ENCODE measurements around the gene OPA3. TPM values are rescaled to one million over a fixed set of nuclear protein-coding genes. Genes with fewer than 3 reads are reported as not detected.

OPA3 gene
- total and polyA plus RNA-seq, 12 donors, result 10.2 to 27.9 (median 23.5) TPM

DNA sequence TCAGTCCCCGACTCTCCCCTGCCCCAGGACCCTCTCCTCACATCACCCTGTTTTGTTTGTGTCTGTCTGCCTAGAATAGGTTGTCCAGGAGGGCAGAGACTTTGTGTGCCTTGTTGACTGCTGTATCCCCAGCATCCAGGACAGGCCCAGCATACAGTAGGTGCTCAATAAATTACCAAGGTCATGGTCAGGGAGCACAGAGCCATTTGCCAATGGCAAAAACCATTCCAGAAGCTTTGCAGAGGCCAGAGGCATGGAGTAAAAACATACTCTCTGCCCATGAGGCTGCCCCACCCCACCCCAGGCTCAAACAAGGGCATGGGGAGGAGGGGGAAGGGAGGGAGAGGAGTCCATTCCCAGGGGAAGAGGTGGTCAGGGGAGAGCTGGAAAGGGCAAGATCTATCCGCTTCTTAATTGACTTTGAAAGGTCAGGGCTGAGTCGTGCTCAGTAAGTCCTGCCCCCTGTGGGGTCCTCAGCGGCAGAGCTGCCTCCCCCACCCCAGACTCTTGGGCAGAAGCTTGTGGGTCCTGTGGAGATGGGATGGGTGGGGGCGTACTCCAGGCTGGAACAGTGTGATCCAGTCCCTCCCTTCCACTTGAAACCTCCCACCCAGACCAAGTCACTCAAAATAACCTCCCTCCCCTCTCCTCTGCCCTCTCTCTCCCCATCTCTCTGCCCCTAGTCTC is 13.0 kb upstream of the OPA3 start:
- no peaks in the 10 kb centered on the region for H3K36me3 ChIP-seq
- WGBS, 2 donors, result 15 to 25% methylated on average over 5 of the region's 5 CpGs
- peak overlapping the region; percentile 50 to 94 (median 90) for H3K27ac ChIP-seq
- peak overlapping the region in 8 of 10 donors; percentile 63 to 83 (median 72) for H3K4me3 ChIP-seq
- H3K9me3 ChIP-seq, result no peaks in the 10 kb centered on the region
- TF ChIP-seq, protein P1, sequence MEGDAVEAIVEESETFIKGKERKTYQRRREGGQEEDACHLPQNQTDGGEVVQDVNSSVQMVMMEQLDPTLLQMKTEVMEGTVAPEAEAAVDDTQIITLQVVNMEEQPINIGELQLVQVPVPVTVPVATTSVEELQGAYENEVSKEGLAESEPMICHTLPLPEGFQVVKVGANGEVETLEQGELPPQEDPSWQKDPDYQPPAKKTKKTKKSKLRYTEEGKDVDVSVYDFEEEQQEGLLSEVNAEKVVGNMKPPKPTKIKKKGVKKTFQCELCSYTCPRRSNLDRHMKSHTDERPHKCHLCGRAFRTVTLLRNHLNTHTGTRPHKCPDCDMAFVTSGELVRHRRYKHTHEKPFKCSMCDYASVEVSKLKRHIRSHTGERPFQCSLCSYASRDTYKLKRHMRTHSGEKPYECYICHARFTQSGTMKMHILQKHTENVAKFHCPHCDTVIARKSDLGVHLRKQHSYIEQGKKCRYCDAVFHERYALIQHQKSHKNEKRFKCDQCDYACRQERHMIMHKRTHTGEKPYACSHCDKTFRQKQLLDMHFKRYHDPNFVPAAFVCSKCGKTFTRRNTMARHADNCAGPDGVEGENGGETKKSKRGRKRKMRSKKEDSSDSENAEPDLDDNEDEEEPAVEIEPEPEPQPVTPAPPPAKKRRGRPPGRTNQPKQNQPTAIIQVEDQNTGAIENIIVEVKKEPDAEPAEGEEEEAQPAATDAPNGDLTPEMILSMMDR (IDR thresholded peaks at IDR 0.05), result no peak
- peaks cover 0 to 64% (median 53%) of the 10 kb centered on the region in 7 donors for H3K27me3 ChIP-seq
- intact Hi-C loops (cut with DNase I), result no loop called here
- ATAC-seq (peak in 5 of 8 donors; percentile 31 to 69 (median 52)), DNase-seq (no peak)
- H3K4me1 ChIP-seq, result peaks cover 0 to 72% (median 58%) of the 10 kb centered on the region in 9 donors

DNA sequence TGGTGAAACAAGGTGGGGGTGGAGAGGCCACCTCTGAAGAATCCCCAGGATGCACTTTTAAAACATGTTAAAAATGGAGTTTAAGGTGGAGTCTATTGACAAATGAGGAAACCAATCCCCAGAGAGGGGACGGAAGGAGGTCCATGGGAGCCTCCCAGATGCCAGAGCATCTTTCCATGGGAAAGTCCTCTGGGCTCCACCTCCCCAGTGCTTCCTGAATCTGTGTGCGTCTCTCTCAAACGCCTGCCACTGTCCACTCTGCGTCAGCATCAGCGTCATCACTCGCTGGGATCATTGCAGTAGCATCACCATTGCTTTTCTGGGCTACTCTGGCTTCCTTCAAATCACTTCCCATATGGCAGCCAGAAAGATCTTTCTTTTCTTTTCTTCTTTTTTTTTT is 11.2 kb upstream of the OPA3 start:
- Histone ChIP-seq H3K9me3 (no peaks in the 10 kb centered on the region), H3K4me3 (no peak overlapping the region), H3K27ac (peak overlapping the region; percentile 3 to 94 (median 88)), H3K36me3 (peaks cover 0 to 12% (median 0%) of the 10 kb centered on the region in 9 donors), H3K27me3 (peaks cover 0 to 63% (median 48%) of the 10 kb centered on the region in 7 donors), H3K4me1 (peaks cover 0 to 69% (median 57%) of the 10 kb centered on the region in 9 donors)
- ATAC-seq (peak in 7 of 8 donors; percentile 44 to 74 (median 60)), DNase-seq (peak in 1 of 2 donors; percentile 73)
- intact Hi-C loops (cut with DNase I), result no loop called here
- TF ChIP-seq, protein P1 (IDR thresholded peaks at IDR 0.05), result no peak
- 40 to 45% methylated on average over 6 of the region's 6 CpGs for WGBS, 2 donors

- TF ChIP-seq, protein P1 (IDR thresholded peaks at IDR 0.05), result no peak
- Histone ChIP-seq H3K27me3 (peaks cover 0 to 46% (median 37%) of the 10 kb centered on the region in 7 donors), H3K9me3 (no peaks in the 10 kb centered on the region), H3K4me1 (peaks cover 0 to 52% (median 36%) of the 10 kb centered on the region in 9 donors), H3K27ac (no peak overlapping the region), H3K36me3 (peaks cover 0 to 31% (median 0%) of the 10 kb centered on the region in 9 donors), H3K4me3 (no peak overlapping the region)
- intact Hi-C loops (cut with DNase I), result no loop called here
- no peak for ATAC-seq
- no peak for DNase-seq
- 15 to 28% methylated on average over 1 of the region's 1 CpG for WGBS, 2 donors
These were observed 8.9 kb upstream of the OPA3 start for GRCh38 chr19:45593520-45593919.

GRCh38 chr19:45592366-45592765 is 7.8 kb upstream of the OPA3 start:
- DNase-seq, result no peak
- Histone ChIP-seq H3K27me3 (peaks cover 0 to 42% (median 27%) of the 10 kb centered on the region in 7 donors), H3K27ac (peak overlapping the region in 7 of 10 donors; percentile 7 to 65 (median 35)), H3K4me1 (peaks cover 0 to 40% (median 27%) of the 10 kb centered on the region in 9 donors), H3K36me3 (peaks cover 0 to 39% (median 0%) of the 10 kb centered on the region in 9 donors), H3K9me3 (no peaks in the 10 kb centered on the region), H3K4me3 (no peak overlapping the region)
- TF ChIP-seq, protein P1 (IDR thresholded peaks at IDR 0.05), result no peak
- 34 to 48% methylated on average over 4 of the region's 4 CpGs for WGBS, 2 donors
- peak in 4 of 8 donors; percentile 14 to 61 (median 48) for ATAC-seq
- intact Hi-C loops (cut with DNase I), result no loop called here

Data from heart right ventricle (tissue), 16 donors.